A172 (cell line): Measurements from ENCODE around the gene CMIP. TPM values are rescaled to one million over a fixed set of nuclear protein-coding genes. Genes with fewer than 3 reads are reported as not detected.

Experiments
- DNase-seq: peaks from one replicate; pipeline ENCODE4 v3.0.0-alpha.2; 2015; ENCODE audit warnings: low spot score
- total RNA-seq: library from RNA; depleted of rRNA; stranded (reverse); fragments of >200 nt; shearing (Covaris generic); gene quantifications from 2 replicates; pipeline ENCODE4 v1.2.3, GENCODE V29; 2014

CMIP gene
- total RNA-seq, 1 experiment from 2014 or later: 5.9 TPM

DNA sequence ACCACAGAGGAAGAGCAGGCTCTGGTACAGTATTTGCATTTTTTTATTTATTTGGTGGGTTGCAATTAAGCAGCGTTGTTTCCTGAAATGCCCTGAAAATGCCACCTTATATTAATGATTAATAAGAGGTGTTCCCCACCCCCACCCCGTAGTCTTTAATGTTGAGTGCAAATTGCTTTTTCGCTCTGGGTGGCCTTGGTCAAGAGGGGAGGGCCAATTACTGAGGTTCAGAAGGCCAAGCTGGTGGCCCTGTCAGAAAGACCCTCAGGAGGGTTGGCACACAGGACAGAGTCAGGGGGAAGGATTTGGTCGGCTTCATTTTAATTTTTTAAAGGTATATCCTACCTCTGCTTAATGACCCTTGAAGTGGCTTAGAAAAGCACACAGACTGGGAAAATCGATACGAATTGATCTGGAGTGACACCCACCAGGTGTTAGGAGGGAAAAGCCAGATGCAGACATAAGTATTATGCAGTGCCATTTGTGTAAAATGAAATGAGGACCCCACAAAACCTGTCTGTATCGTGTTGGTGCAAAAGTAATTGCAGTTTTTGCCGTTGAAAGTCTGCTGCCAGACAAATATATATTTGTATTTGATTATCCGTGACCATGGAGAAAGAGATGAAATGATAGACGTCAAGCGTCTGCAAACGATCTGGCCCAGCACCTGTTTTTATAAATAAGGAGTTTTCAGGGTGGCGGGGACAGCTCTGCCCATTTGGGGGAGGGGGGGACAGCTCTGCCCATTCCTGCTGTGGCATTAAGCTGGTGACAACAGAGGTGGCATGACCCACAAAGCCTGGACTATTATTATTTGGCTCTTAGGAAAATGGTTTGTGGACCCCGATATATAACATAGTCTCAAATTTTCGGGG is 190.7 kb downstream of the CMIP start:
- no peak for DNase-seq

DNA sequence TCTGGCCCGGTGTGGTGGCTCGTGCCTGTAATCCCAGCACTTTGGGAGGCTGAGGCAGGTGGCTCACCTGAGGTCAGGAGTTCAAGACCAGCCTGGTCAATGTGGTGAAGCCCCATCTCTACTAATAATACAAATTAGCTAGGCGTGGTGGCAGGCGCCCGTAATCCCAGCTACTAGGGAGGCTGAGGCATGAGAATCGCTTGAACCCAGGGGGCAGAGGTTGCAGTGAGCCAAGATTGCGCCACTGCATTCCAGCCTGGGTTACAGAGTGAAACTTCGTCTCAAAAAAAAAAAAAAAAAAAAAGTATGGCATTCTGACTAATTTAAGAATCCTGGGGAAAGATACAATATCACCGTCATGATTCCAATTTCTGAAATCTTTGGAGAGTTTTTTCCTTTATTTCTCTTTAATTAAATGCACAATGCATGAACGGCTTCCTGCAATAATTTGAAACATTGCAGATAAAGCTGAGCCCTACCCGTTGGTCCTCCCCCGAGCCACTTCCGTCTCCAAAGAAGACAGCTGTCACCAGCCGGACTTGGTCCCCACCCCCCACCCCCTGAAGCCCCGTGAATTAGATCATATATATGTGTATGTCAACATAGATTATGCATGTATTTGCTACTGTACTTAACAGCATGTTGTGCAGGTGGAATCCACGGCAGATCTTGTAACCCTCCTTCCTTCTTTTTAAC is 191.8 kb downstream of the CMIP start:
- no peak for DNase-seq

- no peak for DNase-seq
Measured at GRCh38 chr16:81637336-81638235, 193.0 kb downstream of the CMIP start.

DNA sequence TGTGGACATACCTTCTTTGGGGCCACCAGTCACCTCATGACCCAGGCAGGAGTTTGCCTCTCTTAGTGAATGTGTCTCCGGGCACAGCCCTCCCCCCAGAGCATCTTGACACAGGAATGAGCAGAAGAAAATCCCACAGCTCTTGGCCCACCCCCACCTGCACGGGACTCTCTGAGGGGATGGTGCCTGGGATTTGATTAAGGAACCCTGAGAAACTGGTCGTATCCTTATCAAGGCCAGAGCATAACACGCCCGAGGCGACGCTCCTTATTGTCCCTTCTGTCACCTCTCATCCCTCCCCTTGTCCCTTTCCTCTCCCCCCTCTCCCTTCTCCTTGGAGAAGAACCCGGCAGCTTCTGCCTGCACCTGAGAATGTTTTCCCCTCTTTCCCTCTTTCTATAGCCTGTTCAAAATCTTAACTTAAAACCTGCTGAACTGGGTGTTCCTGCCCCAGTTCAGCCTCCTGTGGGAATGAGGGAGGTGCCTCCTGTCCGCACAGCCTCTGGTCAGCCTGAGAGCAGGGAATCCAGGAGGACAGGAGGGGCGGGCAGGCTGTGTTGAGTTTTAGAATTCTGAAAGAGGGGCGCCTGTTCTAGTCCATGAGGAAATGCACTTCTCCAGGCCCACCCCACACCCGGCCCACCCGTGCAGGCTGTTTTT is 193.8 kb downstream of the CMIP start:
- no peak for DNase-seq

- no peak for DNase-seq
Measured at GRCh38 chr16:81639348-81639747, 194.7 kb downstream of the CMIP start.

GRCh38 chr16:81639931-81640680 is 195.5 kb downstream of the CMIP start:
- no peak for DNase-seq

DNA sequence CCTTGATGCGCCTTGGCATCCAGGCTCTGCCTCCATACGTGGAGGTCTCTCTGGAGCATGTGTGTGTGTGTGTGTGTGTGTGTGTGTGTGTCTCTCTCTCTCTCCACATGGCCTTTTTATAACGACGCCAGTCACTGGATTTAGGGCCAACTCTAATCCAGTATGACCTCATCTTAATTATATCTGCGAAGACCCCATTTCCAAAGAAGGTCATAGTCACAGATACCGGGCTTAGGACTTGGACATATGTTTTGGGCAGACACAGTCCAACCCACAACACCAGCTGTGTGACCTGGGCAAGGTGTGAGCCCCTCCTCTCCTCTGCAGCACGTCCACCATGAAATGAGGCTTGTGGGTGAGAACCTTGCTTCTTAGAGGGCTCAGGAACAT is 196.1 kb downstream of the CMIP start:
- no peak for DNase-seq

DNA sequence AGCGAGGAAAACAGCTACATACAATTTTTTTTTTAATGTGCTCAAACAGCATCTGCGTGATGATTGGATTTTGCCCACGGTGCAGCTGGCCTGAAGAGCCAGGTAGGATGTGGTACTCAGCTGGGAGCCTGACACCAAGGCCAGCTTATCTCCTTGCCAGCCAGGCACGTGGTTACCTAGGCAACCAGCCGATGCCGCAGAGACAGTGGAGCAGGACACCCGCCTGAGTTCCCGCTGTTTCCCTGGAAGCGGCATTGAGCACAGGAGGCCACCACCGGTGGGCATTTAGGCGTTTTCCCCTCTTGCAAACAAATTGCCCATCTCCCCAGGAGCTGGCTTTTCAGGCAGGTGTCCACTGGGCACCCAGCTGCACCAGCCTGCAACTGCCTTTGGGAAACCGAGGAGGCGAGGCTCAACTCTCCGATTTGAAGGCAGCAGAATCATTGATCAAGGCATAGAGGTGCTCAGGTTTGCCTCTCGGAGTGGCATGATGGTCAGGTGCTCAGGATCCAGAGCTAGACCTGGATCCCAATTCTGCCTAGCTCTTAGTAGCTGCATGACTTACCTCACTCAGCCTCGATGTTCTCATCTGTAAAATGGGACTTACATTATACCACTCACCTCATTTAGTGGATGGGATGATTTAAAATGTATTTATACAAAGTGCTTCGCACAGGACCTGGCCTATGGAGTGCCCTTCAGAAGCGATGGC is 196.9 kb downstream of the CMIP start:
- no peak for DNase-seq

GRCh38 chr16:81642107-81642436 is 197.5 kb downstream of the CMIP start:
- DNase-seq: no peak

DNA sequence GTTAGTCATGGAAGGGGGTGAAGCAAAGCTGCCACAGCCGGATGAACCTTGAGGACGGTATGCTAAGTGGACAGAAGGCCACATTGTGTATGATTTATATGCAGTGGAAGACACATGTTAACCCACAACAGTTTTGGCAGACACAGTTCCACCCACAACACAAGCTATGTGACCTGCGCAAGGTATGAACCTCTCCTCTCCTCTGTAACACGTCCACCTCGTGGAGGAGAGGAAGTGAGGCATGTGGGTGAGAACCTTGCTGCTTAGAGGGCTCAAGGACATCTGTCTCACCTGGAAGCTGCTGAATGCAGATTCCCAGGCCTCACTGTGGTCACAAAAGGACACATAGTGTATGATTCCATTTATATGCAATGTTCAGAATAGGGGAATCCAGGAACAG is 198.3 kb downstream of the CMIP start:
- DNase-seq: no peak

DNA sequence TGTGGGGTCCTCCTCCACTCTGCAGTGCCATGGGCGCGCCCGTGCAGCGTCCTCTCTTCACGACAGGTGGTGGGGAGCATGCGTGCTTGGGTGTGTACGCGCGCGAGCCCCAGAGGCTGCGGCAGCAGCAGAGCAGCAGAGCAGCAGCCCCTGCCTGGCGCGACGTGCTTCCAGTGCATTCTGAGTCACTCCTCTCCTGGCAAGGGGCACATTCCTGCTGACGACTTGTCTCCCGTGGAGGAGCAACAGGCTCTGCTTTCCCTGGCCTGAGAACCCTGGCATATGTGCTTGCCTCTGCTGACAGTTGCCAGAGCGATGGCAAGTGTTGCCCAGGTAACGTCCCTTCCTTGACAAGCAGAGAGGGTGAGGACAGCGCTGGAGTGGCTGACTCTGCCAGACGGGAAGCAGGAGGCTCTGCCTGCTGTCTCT is 200.7 kb downstream of the CMIP start:
- DNase-seq: peak; percentile 95

- DNase-seq: no peak
Measured at GRCh38 chr16:81645925-81646324, 201.3 kb downstream of the CMIP start.

GRCh38 chr16:81646561-81646960 is 202.0 kb downstream of the CMIP start:
- no peak for DNase-seq

DNA sequence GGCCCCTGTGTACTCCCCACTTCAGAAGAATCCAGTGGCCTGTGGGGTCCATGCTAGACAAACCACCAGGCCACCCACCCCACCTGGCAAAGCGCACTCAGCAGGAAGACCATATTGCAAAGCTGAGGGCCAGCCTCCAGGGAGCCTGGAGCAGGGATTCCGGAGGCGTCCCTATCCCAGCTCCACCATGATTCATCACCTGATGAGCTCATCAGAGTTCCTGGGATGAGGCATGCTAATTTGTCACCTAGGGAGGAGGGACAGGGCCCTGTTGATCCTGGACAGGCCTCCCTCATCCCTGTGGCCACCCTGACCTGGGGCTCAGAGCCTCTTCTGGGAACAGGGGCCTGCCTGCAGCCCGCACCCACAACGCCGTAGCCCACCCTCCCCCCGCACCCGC is 202.9 kb downstream of the CMIP start:
- DNase-seq: peak; percentile 90

DNA sequence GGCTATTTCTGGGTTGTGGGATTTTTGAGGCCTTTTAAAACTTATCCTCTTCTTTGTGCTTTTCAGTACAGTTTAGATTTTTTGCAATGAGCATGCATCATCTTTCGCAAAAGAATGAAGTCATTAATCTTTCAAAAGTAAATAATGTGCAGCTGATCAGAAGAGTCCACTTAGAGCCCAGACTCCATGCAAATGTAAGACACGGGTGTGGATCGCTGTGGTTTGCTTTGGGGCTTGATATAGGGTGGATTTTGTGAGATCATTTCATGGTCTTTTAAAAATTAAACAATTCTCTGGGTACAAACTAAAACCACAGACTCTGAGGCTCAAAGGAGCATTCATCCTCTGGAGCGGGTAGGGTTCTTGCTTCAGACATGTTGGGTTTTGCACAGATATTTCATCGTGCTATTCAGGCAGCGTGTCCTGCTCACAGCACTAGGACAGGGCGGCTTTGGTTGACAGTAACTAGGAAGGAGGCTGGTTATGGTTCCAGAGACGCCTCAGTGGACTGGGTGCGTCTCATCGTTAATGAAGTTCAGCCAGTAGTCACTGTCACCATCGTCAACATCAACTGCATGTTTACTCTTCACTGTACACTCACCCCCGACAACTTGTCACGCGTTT is 205.1 kb downstream of the CMIP start:
- no peak for DNase-seq

DNA sequence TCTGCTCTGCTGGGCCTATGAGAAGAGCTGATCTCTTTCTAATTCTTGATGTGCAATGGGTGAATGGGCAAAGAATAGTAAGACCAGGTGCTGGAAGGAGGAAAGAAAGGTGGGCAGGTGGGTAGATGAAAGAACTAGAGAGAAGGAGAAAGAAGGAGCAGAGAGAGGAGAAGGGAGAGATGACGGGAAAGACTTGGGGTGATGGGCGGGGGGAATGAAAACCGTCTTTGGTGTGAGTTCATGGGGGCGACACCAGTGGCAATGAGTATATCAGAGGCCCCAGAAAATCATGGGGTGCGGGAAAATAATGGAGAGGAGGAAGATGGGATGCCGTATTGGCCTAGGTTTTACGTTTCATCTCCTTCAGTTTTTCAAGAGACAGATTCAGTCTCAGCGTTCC is 205.7 kb downstream of the CMIP start:
- DNase-seq: no peak

GRCh38 chr16:81650982-81651562 is 206.5 kb downstream of the CMIP start:
- DNase-seq: no peak

GRCh38 chr16:81651758-81652718 is 207.4 kb downstream of the CMIP start:
- DNase-seq: no peak
